AG10803 (cell line): ENCODE measurements around the gene NUP62.
A peak's percentile ranks its signal among the peaks of the same experiment; 100 is the strongest.
"Not testable (repeated sequence)": the region's sequence is repeated elsewhere in the genome, so short reads cannot be mapped to it uniquely, and the experiment has no call there.

Source experiments
- DNase-seq: peaks from one replicate; pipeline ENCODE4 v3.0.0; 2010; ENCODE audit warnings: low read depth
- H3K4me3 ChIP-seq: 2 replicates; pipeline ENCODE4 v1.5.1; 2011; ENCODE audit warnings: mild to moderate bottlenecking, low read length, control low read depth
- CTCF ChIP-seq: conservative IDR thresholded peaks from 2 replicates; pipeline ENCODE4 v1.5.1; 2011; ENCODE audit warnings: mild to moderate bottlenecking, low read length, control low read depth, inconsistent platforms

Gene NUP62

GRCh38 chr19:49929611-49930482 is 543 bp upstream of the NUP62 start:
- TF ChIP-seq CTCF = no peak
- DNase-seq = peak; percentile 95
- peak overlapping the region; percentile 92 for H3K4me3 ChIP-seq

- TF ChIP-seq CTCF = no peak
- H3K4me3 ChIP-seq = peak overlapping the region; percentile 12; the same call in 1 of the 2 replicates
- DNase-seq = no peak
Measured at GRCh38 chr19:49927526-49928264, 1.6 kb downstream of the NUP62 start.

GRCh38 chr19:49926515-49926914 is 2.8 kb downstream of the NUP62 start:
- DNase-seq = no peak
- no peak overlapping the region for H3K4me3 ChIP-seq
- TF ChIP-seq CTCF = no peak

GRCh38 chr19:49925486-49925885 is 3.8 kb downstream of the NUP62 start:
- no peak overlapping the region for H3K4me3 ChIP-seq

GRCh38 chr19:49924881-49925210 is 4.5 kb downstream of the NUP62 start:
- not testable (repeated sequence) for DNase-seq, H3K4me3 ChIP-seq

More at GRCh38 chr19:49925486-49925885, 3.8 kb downstream of the NUP62 start:
- DNase-seq = no peak
- TF ChIP-seq CTCF = no peak

GRCh38 chr19:49924004-49924880 is 5.1 kb downstream of the NUP62 start:
- H3K4me3 ChIP-seq = no peak overlapping the region
- TF ChIP-seq CTCF = no peak
- peak; percentile 41 for DNase-seq
